Measurements from ENCODE around the gene PDGFA.

DNA sequence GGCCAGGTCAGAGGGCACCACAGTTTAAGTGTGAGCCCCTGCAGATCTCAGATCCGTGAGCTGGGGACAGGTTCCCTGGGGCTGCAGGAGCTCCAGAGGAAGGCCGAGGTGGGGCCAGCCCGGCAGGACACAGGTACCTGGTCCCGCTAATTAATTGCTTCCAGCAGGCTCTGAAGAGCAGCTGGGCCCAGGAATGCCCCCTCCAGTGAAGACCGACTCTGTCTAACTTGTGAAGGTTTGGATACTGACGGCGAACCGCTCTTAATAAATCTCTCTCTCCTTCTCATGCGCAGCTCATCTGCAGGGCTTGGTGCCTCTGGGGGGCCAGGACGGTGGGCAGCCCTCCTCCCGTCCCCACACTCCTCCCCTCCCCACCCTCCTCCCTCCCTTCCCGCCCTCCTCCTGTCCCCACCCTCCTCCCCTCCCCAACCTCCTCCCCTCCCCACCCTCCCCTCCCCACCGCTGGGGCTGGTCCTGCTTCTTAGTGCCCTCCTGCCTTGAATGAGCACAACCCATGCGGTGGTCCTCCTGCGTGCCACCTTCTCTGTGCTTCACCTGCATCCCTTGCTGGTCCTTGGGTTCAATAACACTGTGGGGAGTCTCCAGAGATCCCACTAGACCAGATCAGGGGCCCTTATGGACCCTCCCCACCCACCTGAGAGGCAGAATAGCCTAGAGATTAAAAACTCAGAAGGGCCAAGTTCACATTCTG lies 38.3 kb downstream of the PDGFA start:
- TF ChIP-seq, protein P1, sequence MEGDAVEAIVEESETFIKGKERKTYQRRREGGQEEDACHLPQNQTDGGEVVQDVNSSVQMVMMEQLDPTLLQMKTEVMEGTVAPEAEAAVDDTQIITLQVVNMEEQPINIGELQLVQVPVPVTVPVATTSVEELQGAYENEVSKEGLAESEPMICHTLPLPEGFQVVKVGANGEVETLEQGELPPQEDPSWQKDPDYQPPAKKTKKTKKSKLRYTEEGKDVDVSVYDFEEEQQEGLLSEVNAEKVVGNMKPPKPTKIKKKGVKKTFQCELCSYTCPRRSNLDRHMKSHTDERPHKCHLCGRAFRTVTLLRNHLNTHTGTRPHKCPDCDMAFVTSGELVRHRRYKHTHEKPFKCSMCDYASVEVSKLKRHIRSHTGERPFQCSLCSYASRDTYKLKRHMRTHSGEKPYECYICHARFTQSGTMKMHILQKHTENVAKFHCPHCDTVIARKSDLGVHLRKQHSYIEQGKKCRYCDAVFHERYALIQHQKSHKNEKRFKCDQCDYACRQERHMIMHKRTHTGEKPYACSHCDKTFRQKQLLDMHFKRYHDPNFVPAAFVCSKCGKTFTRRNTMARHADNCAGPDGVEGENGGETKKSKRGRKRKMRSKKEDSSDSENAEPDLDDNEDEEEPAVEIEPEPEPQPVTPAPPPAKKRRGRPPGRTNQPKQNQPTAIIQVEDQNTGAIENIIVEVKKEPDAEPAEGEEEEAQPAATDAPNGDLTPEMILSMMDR (IDR thresholded peaks at IDR 0.05) = no peak
- TF ChIP-seq POLR2A (IDR thresholded peaks at IDR 0.05) = no peak
